ENCODE data around the gene KCTD13.

DNA sequence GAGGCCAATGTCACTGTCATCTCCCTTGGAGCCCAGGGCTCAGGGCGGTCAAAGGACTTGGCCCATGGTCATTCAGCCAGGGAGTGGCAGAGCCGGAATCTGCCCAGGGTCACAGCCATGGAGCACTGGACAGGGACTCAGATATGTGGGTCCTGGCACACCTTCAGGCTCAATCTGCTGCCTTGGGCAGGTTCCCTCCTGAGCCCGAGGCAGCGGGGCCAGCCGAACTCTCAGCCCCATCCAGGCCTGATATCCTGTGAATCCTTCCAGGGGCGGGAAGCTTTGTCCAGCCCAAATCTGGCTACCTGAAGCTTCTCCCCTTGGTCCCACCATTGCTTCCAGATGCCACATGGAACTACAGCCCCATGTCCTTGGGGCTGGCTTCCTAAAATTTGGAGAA lies 50.8 kb downstream of the KCTD13 start:
- TF ChIP-seq, protein P1, sequence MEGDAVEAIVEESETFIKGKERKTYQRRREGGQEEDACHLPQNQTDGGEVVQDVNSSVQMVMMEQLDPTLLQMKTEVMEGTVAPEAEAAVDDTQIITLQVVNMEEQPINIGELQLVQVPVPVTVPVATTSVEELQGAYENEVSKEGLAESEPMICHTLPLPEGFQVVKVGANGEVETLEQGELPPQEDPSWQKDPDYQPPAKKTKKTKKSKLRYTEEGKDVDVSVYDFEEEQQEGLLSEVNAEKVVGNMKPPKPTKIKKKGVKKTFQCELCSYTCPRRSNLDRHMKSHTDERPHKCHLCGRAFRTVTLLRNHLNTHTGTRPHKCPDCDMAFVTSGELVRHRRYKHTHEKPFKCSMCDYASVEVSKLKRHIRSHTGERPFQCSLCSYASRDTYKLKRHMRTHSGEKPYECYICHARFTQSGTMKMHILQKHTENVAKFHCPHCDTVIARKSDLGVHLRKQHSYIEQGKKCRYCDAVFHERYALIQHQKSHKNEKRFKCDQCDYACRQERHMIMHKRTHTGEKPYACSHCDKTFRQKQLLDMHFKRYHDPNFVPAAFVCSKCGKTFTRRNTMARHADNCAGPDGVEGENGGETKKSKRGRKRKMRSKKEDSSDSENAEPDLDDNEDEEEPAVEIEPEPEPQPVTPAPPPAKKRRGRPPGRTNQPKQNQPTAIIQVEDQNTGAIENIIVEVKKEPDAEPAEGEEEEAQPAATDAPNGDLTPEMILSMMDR (conservative IDR thresholded peaks at IDR 0.05; ENCODE audit: low read depth, low read length): no peak
- TF ChIP-seq EZH2 (IDR thresholded peaks at IDR 0.05; ENCODE audit: borderline replicate concordance, low read depth, low read length, poor library complexity, severe bottlenecking): no peak

All from A673 (cell line).